Lower leg skin (tissue), 4 donors: Measurements from ENCODE around the gene TMEM132D. TPM values are rescaled to one million over a fixed set of nuclear protein-coding genes. Genes with fewer than 3 reads are reported as not detected.

Experiments used
- DNase-seq, 2 donors: peaks; one replicate each; pipeline ENCODE4 v3.0.0-alpha.2; 2019; ENCODE audit warnings: low spot score in 2 of 2
- H3K4me3 ChIP-seq: fragments of 200-600 bp; sonication (generic); 2 replicates; pipeline ENCODE4 v1.5.1; 2017; ENCODE audit warnings: mild to moderate bottlenecking, low read depth; ENCODE audit not compliant: poor library complexity, severe bottlenecking
- POLR2A ChIP-seq, 2 donors: fragments of 450-650 bp; IDR thresholded peaks; one replicate each; pipeline ENCODE4 v1.6.1; 2016 to 2017; ENCODE audit warnings: antibody characterized with exemption in 2 of 2, mild to moderate bottlenecking in 1 of 2, moderate library complexity in 1 of 2
- WGBS, 2 donors: methylation state at CpG; one replicate each; pipeline ENCODE4 v1.1.5; 2018; 5-methylcytosine and 5-hydroxymethylcytosine counted together
- intact Hi-C: fragments of 100-400 bp; cut with DNase I; formaldehyde crosslinking; loops from one replicate; pipeline ENCODE4 v1.15.0; 2023; ENCODE audit warnings: low total_unique reads
- total RNA-seq, 4 donors: library from RNA; depleted of rRNA; stranded (reverse); fragments of >200 nt; gene quantifications; one replicate each; pipeline ENCODE4 v1.1.0, GENCODE V29; 2016
- TF ChIP-seq, protein P1 (sequence below), 3 donors: fragments of 450-650 bp; IDR thresholded peaks; one replicate each; pipeline ENCODE4 v1.5.1; 2016; ENCODE audit warnings: antibody characterized with exemption in 3 of 3, mild to moderate bottlenecking in 3 of 3, moderate library complexity in 2 of 3

TMEM132D gene
- total RNA-seq, 4 donors from 2014 or later, result not detected

GRCh38 chr12:129234209-129234608 lies 669.6 kb downstream of the TMEM132D start:
- no peak for DNase-seq
- TF ChIP-seq, protein P1, sequence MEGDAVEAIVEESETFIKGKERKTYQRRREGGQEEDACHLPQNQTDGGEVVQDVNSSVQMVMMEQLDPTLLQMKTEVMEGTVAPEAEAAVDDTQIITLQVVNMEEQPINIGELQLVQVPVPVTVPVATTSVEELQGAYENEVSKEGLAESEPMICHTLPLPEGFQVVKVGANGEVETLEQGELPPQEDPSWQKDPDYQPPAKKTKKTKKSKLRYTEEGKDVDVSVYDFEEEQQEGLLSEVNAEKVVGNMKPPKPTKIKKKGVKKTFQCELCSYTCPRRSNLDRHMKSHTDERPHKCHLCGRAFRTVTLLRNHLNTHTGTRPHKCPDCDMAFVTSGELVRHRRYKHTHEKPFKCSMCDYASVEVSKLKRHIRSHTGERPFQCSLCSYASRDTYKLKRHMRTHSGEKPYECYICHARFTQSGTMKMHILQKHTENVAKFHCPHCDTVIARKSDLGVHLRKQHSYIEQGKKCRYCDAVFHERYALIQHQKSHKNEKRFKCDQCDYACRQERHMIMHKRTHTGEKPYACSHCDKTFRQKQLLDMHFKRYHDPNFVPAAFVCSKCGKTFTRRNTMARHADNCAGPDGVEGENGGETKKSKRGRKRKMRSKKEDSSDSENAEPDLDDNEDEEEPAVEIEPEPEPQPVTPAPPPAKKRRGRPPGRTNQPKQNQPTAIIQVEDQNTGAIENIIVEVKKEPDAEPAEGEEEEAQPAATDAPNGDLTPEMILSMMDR (IDR thresholded peaks at IDR 0.05), result no peak
- no peak for TF ChIP-seq POLR2A (IDR thresholded peaks at IDR 0.05)
- H3K4me3 ChIP-seq, result no peak overlapping the region
- intact Hi-C loops, result no loop called here
- WGBS, 2 donors, result 24 to 26% methylated on average over 6 of the region's 6 CpGs

DNA sequence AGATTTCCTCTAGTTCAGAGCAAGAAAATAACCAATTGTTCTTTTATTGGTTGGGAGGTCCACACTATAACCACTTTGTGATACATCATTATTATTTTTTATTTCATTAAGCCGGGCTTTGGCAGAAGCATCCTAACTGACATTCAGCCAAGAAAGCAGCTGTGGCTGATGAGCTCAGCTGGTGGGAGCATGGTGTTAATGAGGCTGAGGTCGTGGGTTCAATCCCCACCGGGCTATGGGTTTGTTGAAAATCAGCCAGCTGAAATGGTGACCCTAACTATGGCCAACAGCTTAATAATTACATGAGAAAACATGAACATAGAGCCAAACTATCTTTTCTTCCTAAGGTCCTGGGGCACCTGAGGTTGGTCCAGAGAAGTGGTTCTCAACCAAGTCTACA lies 672.3 kb downstream of the TMEM132D start:
- WGBS, 2 donors, result 72 to 85% methylated on average over 3 of the region's 3 CpGs
- TF ChIP-seq POLR2A (IDR thresholded peaks at IDR 0.05), result no peak
- TF ChIP-seq, protein P1 (IDR thresholded peaks at IDR 0.05), result no peak
- intact Hi-C loops, result no loop called here
- no peak for DNase-seq
- H3K4me3 ChIP-seq, result no peak overlapping the region

- WGBS, 2 donors, result 35 to 52% methylated on average over 4 of the region's 4 CpGs
- intact Hi-C loops, result no loop called here
- no peak overlapping the region for H3K4me3 ChIP-seq
- no peak for DNase-seq
- no peak for TF ChIP-seq POLR2A (IDR thresholded peaks at IDR 0.05)
- TF ChIP-seq, protein P1 (IDR thresholded peaks at IDR 0.05), result no peak
Observed at GRCh38 chr12:129230995-129231394, 672.8 kb downstream of the TMEM132D start.

DNA sequence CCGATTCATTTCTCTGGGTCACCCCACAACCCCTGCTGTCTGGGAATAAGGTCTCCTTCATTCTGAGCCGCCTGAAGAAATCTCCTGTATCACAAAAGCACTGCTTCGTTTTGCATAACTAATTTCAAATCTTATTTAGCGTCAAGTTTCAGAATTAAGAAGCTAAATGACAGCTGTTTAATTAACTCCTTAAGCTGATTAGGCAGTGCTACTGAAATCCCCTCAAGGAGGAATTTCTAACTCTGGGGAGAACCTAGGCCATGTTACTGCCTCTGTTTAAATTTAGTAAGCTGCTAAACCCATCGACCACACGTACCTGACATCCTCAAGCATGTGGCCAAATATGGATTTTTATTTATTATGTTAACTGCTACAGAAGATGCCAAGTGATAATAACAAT lies 677.0 kb downstream of the TMEM132D start:
- intact Hi-C loops, result no loop called here
- DNase-seq, result no peak
- 60 to 68% methylated on average over 6 of the region's 6 CpGs for WGBS, 2 donors
- no peak overlapping the region for H3K4me3 ChIP-seq
- no peak for TF ChIP-seq POLR2A (IDR thresholded peaks at IDR 0.05)
- TF ChIP-seq, protein P1 (IDR thresholded peaks at IDR 0.05), result no peak

- no peak overlapping the region for H3K4me3 ChIP-seq
- no peak for DNase-seq
- no peak for TF ChIP-seq POLR2A (IDR thresholded peaks at IDR 0.05)
- TF ChIP-seq, protein P1 (IDR thresholded peaks at IDR 0.05), result no peak
- 50 to 85% methylated on average over 7 of the region's 7 CpGs for WGBS, 2 donors
- intact Hi-C loops, result no loop called here
Observed at GRCh38 chr12:129226005-129226404, 677.8 kb downstream of the TMEM132D start.

GRCh38 chr12:129215556-129215955 lies 688.3 kb downstream of the TMEM132D start:
- no peak for DNase-seq
- TF ChIP-seq, protein P1 (IDR thresholded peaks at IDR 0.05), result no peak
- TF ChIP-seq POLR2A (IDR thresholded peaks at IDR 0.05), result no peak
- intact Hi-C loops, result no loop called here
- no peak overlapping the region for H3K4me3 ChIP-seq
- WGBS, 2 donors, result 86 to 93% methylated on average over 5 of the region's 5 CpGs
